Measurements from ENCODE around the gene LRRTM3.

Gene LRRTM3

DNA sequence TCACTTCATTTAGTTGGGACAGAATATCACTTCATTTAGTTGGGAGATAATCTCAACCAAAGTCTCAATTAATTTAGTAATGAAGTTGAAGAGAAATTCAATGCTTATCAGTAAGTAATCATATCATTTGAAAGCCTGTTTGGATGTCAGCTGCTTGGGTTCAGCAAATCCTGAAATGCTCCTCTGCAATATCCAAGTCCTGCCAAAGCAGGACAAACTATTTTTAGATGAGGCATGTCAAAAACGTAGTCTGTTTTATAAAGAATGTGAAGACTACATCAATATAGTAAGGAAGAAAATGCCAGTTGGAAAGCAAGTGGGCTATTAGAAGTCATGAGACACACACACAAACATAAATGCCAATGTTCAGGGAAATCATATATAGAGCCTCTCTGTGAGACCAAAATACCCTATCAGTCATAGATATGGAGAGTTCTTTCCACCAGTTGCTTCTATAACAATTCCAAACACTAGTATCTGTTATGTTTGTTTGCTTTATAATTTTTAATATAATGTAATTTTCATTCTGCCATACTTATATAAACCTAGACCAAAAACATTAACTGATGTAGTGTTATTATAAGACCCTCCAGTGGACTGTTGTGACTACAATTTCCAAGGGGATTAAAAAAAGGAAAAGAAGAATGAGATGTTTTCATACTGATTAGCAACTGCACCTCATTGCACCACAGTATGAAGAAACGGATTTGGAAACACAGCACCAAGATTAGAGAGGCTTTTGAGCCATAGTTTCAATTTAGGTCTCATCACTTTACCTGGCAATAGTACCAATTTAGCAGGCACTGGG is 160.7 kb downstream of the LRRTM3 start:
- TF ChIP-seq, protein P1, sequence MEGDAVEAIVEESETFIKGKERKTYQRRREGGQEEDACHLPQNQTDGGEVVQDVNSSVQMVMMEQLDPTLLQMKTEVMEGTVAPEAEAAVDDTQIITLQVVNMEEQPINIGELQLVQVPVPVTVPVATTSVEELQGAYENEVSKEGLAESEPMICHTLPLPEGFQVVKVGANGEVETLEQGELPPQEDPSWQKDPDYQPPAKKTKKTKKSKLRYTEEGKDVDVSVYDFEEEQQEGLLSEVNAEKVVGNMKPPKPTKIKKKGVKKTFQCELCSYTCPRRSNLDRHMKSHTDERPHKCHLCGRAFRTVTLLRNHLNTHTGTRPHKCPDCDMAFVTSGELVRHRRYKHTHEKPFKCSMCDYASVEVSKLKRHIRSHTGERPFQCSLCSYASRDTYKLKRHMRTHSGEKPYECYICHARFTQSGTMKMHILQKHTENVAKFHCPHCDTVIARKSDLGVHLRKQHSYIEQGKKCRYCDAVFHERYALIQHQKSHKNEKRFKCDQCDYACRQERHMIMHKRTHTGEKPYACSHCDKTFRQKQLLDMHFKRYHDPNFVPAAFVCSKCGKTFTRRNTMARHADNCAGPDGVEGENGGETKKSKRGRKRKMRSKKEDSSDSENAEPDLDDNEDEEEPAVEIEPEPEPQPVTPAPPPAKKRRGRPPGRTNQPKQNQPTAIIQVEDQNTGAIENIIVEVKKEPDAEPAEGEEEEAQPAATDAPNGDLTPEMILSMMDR (conservative IDR thresholded peaks at IDR 0.05; ENCODE audit: low read depth, low read length), result no peak
- no peaks in the 10 kb centered on the region for H3K27me3 ChIP-seq (ENCODE audit: insufficient read depth, low read depth)
- no peaks in the 10 kb centered on the region for H3K36me3 ChIP-seq (ENCODE audit: insufficient read depth)
- no peak overlapping the region for H2AFZ ChIP-seq (ENCODE audit: low read depth)
- H3K4me1 ChIP-seq (ENCODE audit: low read depth, poor library complexity, severe bottlenecking), result no peaks in the 10 kb centered on the region
- no peak overlapping the region for H3K9ac ChIP-seq
- H3K27ac ChIP-seq, result no peak overlapping the region
- H3K79me2 ChIP-seq (ENCODE audit: insufficient read depth, low read depth), result no peaks in the 10 kb centered on the region
- H3K4me2 ChIP-seq, result no peak overlapping the region
- no peaks in the 10 kb centered on the region for H4K20me1 ChIP-seq (ENCODE audit: insufficient read depth)
- H3K4me3 ChIP-seq (IDR thresholded peaks at IDR 0.05; ENCODE audit: insufficient read depth, low read depth, low read length), result no peak overlapping the region

DNA sequence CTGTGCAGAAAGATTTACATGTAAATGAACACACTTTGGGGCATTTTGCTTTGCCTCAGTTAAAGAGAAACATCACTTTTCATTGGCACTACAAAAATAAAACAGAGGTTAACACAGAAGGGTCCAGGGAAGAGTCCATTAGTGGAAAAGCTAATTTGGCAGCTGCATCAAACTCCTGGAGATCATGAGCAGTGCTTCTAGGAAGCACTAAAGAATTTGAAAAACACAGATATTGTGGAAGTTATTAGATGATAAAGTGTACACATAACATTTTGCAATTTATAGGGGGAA is 161.2 kb downstream of the LRRTM3 start:
- H3K79me2 ChIP-seq (ENCODE audit: insufficient read depth, low read depth), result no peaks in the 10 kb centered on the region
- no peak overlapping the region for H3K27ac ChIP-seq
- H2AFZ ChIP-seq (ENCODE audit: low read depth), result no peak overlapping the region
- H3K4me3 ChIP-seq (IDR thresholded peaks at IDR 0.05; ENCODE audit: insufficient read depth, low read depth, low read length), result no peak overlapping the region
- TF ChIP-seq, protein P1 (conservative IDR thresholded peaks at IDR 0.05; ENCODE audit: low read depth, low read length), result no peak
- H3K4me2 ChIP-seq, result no peak overlapping the region
- no peak overlapping the region for H3K9ac ChIP-seq
- H3K4me1 ChIP-seq (ENCODE audit: low read depth, poor library complexity, severe bottlenecking), result no peaks in the 10 kb centered on the region
- no peaks in the 10 kb centered on the region for H3K27me3 ChIP-seq (ENCODE audit: insufficient read depth, low read depth)
- H4K20me1 ChIP-seq (ENCODE audit: insufficient read depth), result no peaks in the 10 kb centered on the region
- H3K36me3 ChIP-seq (ENCODE audit: insufficient read depth), result no peaks in the 10 kb centered on the region

DNA sequence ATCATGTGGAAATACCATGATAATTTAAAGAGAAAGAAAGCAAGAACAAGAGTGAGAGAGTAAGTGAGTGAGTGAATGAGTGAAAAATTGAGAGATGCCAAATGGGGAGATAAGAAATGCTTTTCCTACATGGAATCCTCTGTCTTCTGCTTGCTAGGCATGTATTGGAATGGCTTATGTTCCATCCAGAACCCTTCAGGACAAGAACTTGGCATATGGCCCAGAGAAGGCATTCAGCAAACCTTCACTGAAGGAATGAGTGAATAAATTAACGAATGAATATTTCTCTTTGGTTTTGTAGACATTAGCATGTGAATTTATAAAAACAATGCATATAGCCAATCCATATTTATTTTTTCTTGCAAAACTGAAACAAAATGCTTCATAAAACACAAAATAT is 162.2 kb downstream of the LRRTM3 start:
- Histone ChIP-seq H3K27ac (no peak overlapping the region), H3K4me3 (IDR thresholded peaks at IDR 0.05; ENCODE audit: insufficient read depth, low read depth, low read length) (no peak overlapping the region), H3K4me1 (ENCODE audit: low read depth, poor library complexity, severe bottlenecking) (no peaks in the 10 kb centered on the region), H3K4me2 (no peak overlapping the region), H3K36me3 (ENCODE audit: insufficient read depth) (no peaks in the 10 kb centered on the region), H3K9ac (no peak overlapping the region), H4K20me1 (ENCODE audit: insufficient read depth) (no peaks in the 10 kb centered on the region), H2AFZ (ENCODE audit: low read depth) (no peak overlapping the region), H3K79me2 (ENCODE audit: insufficient read depth, low read depth) (no peaks in the 10 kb centered on the region), H3K27me3 (ENCODE audit: insufficient read depth, low read depth) (no peaks in the 10 kb centered on the region)
- TF ChIP-seq, protein P1 (conservative IDR thresholded peaks at IDR 0.05; ENCODE audit: low read depth, low read length), result no peak

DNA sequence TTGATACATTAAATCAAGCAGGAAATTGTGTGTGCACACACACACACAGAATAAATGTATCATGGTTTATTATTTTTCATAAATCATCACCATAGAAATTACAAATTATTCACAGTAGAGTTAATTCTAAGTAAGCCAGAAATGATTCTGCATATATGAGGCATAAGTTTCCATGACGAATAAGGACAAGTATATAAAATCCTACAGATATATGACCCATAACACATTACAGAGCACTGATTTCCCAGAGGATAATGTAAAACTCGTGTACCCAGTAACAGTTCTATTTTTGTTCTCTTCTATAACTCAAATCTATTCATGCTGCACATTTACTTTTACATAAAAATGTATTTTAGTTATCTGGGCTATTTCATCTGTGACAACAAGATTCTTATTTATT is 169.7 kb downstream of the LRRTM3 start:
- no peak overlapping the region for H3K9ac ChIP-seq
- no peaks in the 10 kb centered on the region for H4K20me1 ChIP-seq (ENCODE audit: insufficient read depth)
- no peaks in the 10 kb centered on the region for H3K27me3 ChIP-seq (ENCODE audit: insufficient read depth, low read depth)
- H3K4me1 ChIP-seq (ENCODE audit: low read depth, poor library complexity, severe bottlenecking), result no peaks in the 10 kb centered on the region
- H3K79me2 ChIP-seq (ENCODE audit: insufficient read depth, low read depth), result no peaks in the 10 kb centered on the region
- no peak overlapping the region for H3K4me2 ChIP-seq
- TF ChIP-seq, protein P1 (conservative IDR thresholded peaks at IDR 0.05; ENCODE audit: low read depth, low read length), result no peak
- H3K4me3 ChIP-seq (IDR thresholded peaks at IDR 0.05; ENCODE audit: insufficient read depth, low read depth, low read length), result no peak overlapping the region
- H3K36me3 ChIP-seq (ENCODE audit: insufficient read depth), result no peaks in the 10 kb centered on the region
- H2AFZ ChIP-seq (ENCODE audit: low read depth), result no peak overlapping the region
- no peak overlapping the region for H3K27ac ChIP-seq

Measured in KMS-11 (cell line).